Measurements from ENCODE around the gene SMTNL2. TPM values are rescaled to one million over a fixed set of nuclear protein-coding genes. Genes with fewer than 3 reads are reported as not detected.

SMTNL2 gene
- polyA plus RNA-seq, 1 of the 3 experiments (the other 2 are of a cell fraction) = not detected

DNA sequence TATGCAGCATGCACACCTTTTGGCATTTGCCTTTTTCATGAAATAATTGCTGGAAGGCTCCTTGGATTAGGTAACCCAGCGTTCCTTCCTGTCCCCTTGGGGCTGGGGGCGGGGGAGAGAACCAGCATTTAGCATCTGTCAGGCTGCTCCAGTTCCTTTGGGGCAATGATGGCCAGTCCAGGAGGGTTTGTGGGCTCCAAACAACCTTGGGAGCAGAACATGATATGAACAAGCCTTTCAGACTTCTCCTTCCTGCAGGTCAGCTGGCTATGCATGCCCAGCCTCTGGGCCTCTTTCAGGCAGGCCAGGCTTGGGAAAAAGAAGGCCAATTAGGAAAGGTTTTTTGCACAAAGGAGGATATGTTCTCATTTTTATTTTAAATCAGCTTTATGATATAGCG lies 1.1 kb upstream of the SMTNL2 start:
- no peaks in the 10 kb centered on the region for H4K20me1 ChIP-seq (ENCODE audit: insufficient read depth)
- CTCF ChIA-PET = interaction anchor here (1.0 to 6.8 kb wide), 9 partner anchors 9 to 90 kb away, joined by 3 to 74 read pairs (median 6); no protein-coding TSS in a partner anchor
- H3K4me1 ChIP-seq (ENCODE audit: control insufficient read depth in 1 of 2, insufficient read depth in 2 of 2, low read depth in 1 of 2, low read length in 1 of 2) = peaks cover 0 to 18% of the 10 kb centered on the region in 2 experiments; a peak in 1 of 4 replicates
- no peak overlapping the region for H3K9ac ChIP-seq
- no peaks in the 10 kb centered on the region for H3F3A ChIP-seq (replicated peaks; ENCODE audit: insufficient read depth)
- H3K79me2 ChIP-seq (ENCODE audit: insufficient read depth) = no peaks in the 10 kb centered on the region
- no peak overlapping the region for H3K4me2 ChIP-seq
- H3K27me3 ChIP-seq (ENCODE audit: insufficient read depth) = peaks cover 60% of the 10 kb centered on the region
- no peak overlapping the region for H3K4me3 ChIP-seq (ENCODE audit: low read depth in 2 of 2, low read length in 1 of 2)
- DNase-seq = no peak
- H3K9me3 ChIP-seq = no peaks in the 10 kb centered on the region
- H3K27ac ChIP-seq (ENCODE audit: low read depth in 2 of 2, low read length in 1 of 2) = no peak overlapping the region
- POLR2A ChIA-PET = no interaction called here
- H3K9me2 ChIP-seq = no peaks in the 10 kb centered on the region
- no peak overlapping the region for H2AFZ ChIP-seq (ENCODE audit: low read depth)
- no peaks in the 10 kb centered on the region for H3K36me3 ChIP-seq (replicated peaks in 1 of 2; ENCODE audit: control insufficient read depth in 1 of 2, insufficient read depth in 2 of 2, low read length in 1 of 2)
- TF ChIP-seq, protein P1, sequence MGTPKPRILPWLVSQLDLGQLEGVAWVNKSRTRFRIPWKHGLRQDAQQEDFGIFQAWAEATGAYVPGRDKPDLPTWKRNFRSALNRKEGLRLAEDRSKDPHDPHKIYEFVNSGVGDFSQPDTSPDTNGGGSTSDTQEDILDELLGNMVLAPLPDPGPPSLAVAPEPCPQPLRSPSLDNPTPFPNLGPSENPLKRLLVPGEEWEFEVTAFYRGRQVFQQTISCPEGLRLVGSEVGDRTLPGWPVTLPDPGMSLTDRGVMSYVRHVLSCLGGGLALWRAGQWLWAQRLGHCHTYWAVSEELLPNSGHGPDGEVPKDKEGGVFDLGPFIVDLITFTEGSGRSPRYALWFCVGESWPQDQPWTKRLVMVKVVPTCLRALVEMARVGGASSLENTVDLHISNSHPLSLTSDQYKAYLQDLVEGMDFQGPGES (IDR thresholded peaks at IDR 0.05; ENCODE audit: low read depth, low read length) = no peak
- TF ChIP-seq, protein P2, sequence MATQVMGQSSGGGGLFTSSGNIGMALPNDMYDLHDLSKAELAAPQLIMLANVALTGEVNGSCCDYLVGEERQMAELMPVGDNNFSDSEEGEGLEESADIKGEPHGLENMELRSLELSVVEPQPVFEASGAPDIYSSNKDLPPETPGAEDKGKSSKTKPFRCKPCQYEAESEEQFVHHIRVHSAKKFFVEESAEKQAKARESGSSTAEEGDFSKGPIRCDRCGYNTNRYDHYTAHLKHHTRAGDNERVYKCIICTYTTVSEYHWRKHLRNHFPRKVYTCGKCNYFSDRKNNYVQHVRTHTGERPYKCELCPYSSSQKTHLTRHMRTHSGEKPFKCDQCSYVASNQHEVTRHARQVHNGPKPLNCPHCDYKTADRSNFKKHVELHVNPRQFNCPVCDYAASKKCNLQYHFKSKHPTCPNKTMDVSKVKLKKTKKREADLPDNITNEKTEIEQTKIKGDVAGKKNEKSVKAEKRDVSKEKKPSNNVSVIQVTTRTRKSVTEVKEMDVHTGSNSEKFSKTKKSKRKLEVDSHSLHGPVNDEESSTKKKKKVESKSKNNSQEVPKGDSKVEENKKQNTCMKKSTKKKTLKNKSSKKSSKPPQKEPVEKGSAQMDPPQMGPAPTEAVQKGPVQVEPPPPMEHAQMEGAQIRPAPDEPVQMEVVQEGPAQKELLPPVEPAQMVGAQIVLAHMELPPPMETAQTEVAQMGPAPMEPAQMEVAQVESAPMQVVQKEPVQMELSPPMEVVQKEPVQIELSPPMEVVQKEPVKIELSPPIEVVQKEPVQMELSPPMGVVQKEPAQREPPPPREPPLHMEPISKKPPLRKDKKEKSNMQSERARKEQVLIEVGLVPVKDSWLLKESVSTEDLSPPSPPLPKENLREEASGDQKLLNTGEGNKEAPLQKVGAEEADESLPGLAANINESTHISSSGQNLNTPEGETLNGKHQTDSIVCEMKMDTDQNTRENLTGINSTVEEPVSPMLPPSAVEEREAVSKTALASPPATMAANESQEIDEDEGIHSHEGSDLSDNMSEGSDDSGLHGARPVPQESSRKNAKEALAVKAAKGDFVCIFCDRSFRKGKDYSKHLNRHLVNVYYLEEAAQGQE (IDR thresholded peaks at IDR 0.05; ENCODE audit: low read depth, low read length) = no peak
- TF ChIP-seq SIN3A (IDR thresholded peaks at IDR 0.05; ENCODE audit: borderline replicate concordance, low read depth, low read length) (no peak), FOXJ3 (CRISPR knock-in tag; IDR thresholded peaks at IDR 0.05) (no peak), NFIC (IDR thresholded peaks at IDR 0.05; ENCODE audit: borderline replicate concordance) (no peak), FOSL2 (IDR thresholded peaks at IDR 0.05; ENCODE audit: borderline replicate concordance, low read depth) (no peak), POLR2AphosphoS5 (IDR thresholded peaks at IDR 0.05; ENCODE audit: low read depth, low read length) (no peak), RCOR1 (IDR thresholded peaks at IDR 0.05; ENCODE audit: low read length) (no peak), YY1 (IDR thresholded peaks at IDR 0.05; ENCODE audit: low read depth) (no peak), TEAD4 (IDR thresholded peaks at IDR 0.05; ENCODE audit: borderline replicate concordance, insufficient read depth) (no peak), RFX5 (IDR thresholded peaks at IDR 0.05; ENCODE audit: low read length) (no peak), EP300 (IDR thresholded peaks at IDR 0.05; ENCODE audit: borderline replicate concordance in 1 of 2, low read depth in 1 of 2, low read length in 1 of 2) (no peak), RXRA (IDR thresholded peaks at IDR 0.05; ENCODE audit: borderline replicate concordance, low read depth) (no peak)
- TF ChIP-seq, protein P3, sequence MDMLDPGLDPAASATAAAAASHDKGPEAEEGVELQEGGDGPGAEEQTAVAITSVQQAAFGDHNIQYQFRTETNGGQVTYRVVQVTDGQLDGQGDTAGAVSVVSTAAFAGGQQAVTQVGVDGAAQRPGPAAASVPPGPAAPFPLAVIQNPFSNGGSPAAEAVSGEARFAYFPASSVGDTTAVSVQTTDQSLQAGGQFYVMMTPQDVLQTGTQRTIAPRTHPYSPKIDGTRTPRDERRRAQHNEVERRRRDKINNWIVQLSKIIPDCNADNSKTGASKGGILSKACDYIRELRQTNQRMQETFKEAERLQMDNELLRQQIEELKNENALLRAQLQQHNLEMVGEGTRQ (IDR thresholded peaks at IDR 0.05; ENCODE audit: borderline replicate concordance, low read depth, low read length) = no peak
- TF ChIP-seq, protein P4, sequence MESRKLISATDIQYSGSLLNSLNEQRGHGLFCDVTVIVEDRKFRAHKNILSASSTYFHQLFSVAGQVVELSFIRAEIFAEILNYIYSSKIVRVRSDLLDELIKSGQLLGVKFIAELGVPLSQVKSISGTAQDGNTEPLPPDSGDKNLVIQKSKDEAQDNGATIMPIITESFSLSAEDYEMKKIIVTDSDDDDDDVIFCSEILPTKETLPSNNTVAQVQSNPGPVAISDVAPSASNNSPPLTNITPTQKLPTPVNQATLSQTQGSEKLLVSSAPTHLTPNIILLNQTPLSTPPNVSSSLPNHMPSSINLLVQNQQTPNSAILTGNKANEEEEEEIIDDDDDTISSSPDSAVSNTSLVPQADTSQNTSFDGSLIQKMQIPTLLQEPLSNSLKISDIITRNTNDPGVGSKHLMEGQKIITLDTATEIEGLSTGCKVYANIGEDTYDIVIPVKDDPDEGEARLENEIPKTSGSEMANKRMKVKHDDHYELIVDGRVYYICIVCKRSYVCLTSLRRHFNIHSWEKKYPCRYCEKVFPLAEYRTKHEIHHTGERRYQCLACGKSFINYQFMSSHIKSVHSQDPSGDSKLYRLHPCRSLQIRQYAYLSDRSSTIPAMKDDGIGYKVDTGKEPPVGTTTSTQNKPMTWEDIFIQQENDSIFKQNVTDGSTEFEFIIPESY (IDR thresholded peaks at IDR 0.05; ENCODE audit: borderline replicate concordance, low read depth) = no peak
- 49% methylated on average over 3 of the region's 3 CpGs for whole genome bisulfite sequencing (ENCODE audit: low lambda C conversion rate)

Data from SK-N-SH (cell line).